ENCODE measurements around the gene EIF1AD. TPM values are rescaled to one million over a fixed set of nuclear protein-coding genes. Genes with fewer than 3 reads are reported as not detected.

Gene EIF1AD
- total RNA-seq, 1 experiment from 2014 or later = 77.0 TPM

- ChIA-PET CTCF (no interaction called here), POLR2A (ENCODE audit: unreplicated experiment) (no interaction called here)
- no peak overlapping the region for H3K4me2 ChIP-seq (ENCODE audit: low read length)
- no peaks in the 10 kb centered on the region for H3K9me3 ChIP-seq (ENCODE audit: low read length)
- H3K27ac ChIP-seq (ENCODE audit: low read length) = no peak overlapping the region
- no peak for ATAC-seq
- H3K79me2 ChIP-seq (ENCODE audit: low read length) = no peaks in the 10 kb centered on the region
- H3K36me3 ChIP-seq (ENCODE audit: low read depth, low read length) = no peaks in the 10 kb centered on the region
- H3K9me2 ChIP-seq (replicated peaks; ENCODE audit: low read length) = no peaks in the 10 kb centered on the region
- no peaks in the 10 kb centered on the region for H4K20me1 ChIP-seq (ENCODE audit: low read length)
- H3F3A ChIP-seq (ENCODE audit: low read length, unreplicated experiment) = no peaks in the 10 kb centered on the region
- H3K27me3 ChIP-seq (ENCODE audit: low read length) = no peaks in the 10 kb centered on the region
- no peak overlapping the region for H3K4me3 ChIP-seq (ENCODE audit: low read length)
- no peak overlapping the region for H2AFZ ChIP-seq (ENCODE audit: low read length)
- intact Hi-C loops (cut with micrococcal nuclease) = no loop called here
- DNase-seq = no peak
- TF ChIP-seq EZH2phosphoT487 (IDR thresholded peaks at IDR 0.05; ENCODE audit: borderline replicate concordance, low read length) (no peak), CTCF (conservative IDR thresholded peaks at IDR 0.05; ENCODE audit: low read depth, low read length) (no peak), EZH2 (IDR thresholded peaks at IDR 0.05; ENCODE audit: low read length, unreplicated experiment) (no peak)
- BruUV-seq (replicated peaks) = no TSS peak
- no peak overlapping the region for H3K9ac ChIP-seq (ENCODE audit: low read length)
- H3K4me1 ChIP-seq (ENCODE audit: insufficient read depth, low read length) = no peaks in the 10 kb centered on the region
These were observed 54.3 kb downstream of the EIF1AD start for GRCh38 chr11:65947603-65948125.

GRCh38 chr11:65947133-65947532 is 54.8 kb downstream of the EIF1AD start:
- no peak for ATAC-seq
- H3K9me3 ChIP-seq (ENCODE audit: low read length) = no peaks in the 10 kb centered on the region
- no peak overlapping the region for H3K4me2 ChIP-seq (ENCODE audit: low read length)
- intact Hi-C loops (cut with micrococcal nuclease) = no loop called here
- H3K9ac ChIP-seq (ENCODE audit: low read length) = no peak overlapping the region
- no peak overlapping the region for H2AFZ ChIP-seq (ENCODE audit: low read length)
- no peak overlapping the region for H3K4me3 ChIP-seq (ENCODE audit: low read length)
- no peaks in the 10 kb centered on the region for H3F3A ChIP-seq (ENCODE audit: low read length, unreplicated experiment)
- H3K79me2 ChIP-seq (ENCODE audit: low read length) = no peaks in the 10 kb centered on the region
- H3K27ac ChIP-seq (ENCODE audit: low read length) = no peak overlapping the region
- H3K4me1 ChIP-seq (ENCODE audit: insufficient read depth, low read length) = no peaks in the 10 kb centered on the region
- DNase-seq = no peak
- no peaks in the 10 kb centered on the region for H3K36me3 ChIP-seq (ENCODE audit: low read depth, low read length)
- H3K9me2 ChIP-seq (replicated peaks; ENCODE audit: low read length) = no peaks in the 10 kb centered on the region
- H3K27me3 ChIP-seq (ENCODE audit: low read length) = no peaks in the 10 kb centered on the region
- POLR2A ChIA-PET (ENCODE audit: unreplicated experiment) = no interaction called here
- BruUV-seq (replicated peaks) = no TSS peak
- no peaks in the 10 kb centered on the region for H4K20me1 ChIP-seq (ENCODE audit: low read length)
- TF ChIP-seq EZH2 (IDR thresholded peaks at IDR 0.05; ENCODE audit: low read length, unreplicated experiment) (no peak), EZH2phosphoT487 (IDR thresholded peaks at IDR 0.05; ENCODE audit: borderline replicate concordance, low read length) (no peak), CTCF (conservative IDR thresholded peaks at IDR 0.05; ENCODE audit: low read depth, low read length) (no peak)
- CTCF ChIA-PET = no interaction called here

- BruUV-seq (replicated peaks) = no TSS peak
- Histone ChIP-seq H4K20me1 (ENCODE audit: low read length) (no peaks in the 10 kb centered on the region), H3K9me3 (ENCODE audit: low read length) (no peaks in the 10 kb centered on the region), H3K27me3 (ENCODE audit: low read length) (no peaks in the 10 kb centered on the region), H3K4me3 (ENCODE audit: low read length) (no peak overlapping the region), H3K36me3 (ENCODE audit: low read depth, low read length) (no peaks in the 10 kb centered on the region), H3K4me2 (ENCODE audit: low read length) (no peak overlapping the region), H3K79me2 (ENCODE audit: low read length) (no peaks in the 10 kb centered on the region), H3K4me1 (ENCODE audit: insufficient read depth, low read length) (peaks cover 2% of the 10 kb centered on the region; the same call in 1 of the 2 replicates), H2AFZ (ENCODE audit: low read length) (no peak overlapping the region), H3K9ac (ENCODE audit: low read length) (no peak overlapping the region), H3K9me2 (replicated peaks; ENCODE audit: low read length) (no peaks in the 10 kb centered on the region), H3K27ac (ENCODE audit: low read length) (no peak overlapping the region), H3F3A (ENCODE audit: low read length, unreplicated experiment) (no peaks in the 10 kb centered on the region)
- TF ChIP-seq CTCF (conservative IDR thresholded peaks at IDR 0.05; ENCODE audit: low read depth, low read length) = no peak
- TF ChIP-seq EZH2 (IDR thresholded peaks at IDR 0.05; ENCODE audit: low read length, unreplicated experiment) = no peak
- intact Hi-C loops (cut with micrococcal nuclease) = no loop called here
- ChIA-PET CTCF (no interaction called here), POLR2A (ENCODE audit: unreplicated experiment) (no interaction called here)
- DNase-seq (no peak), ATAC-seq (no peak)
These were observed 55.3 kb downstream of the EIF1AD start for GRCh38 chr11:65946655-65947054.

Other genes starting within 250 kb of the EIF1AD start
- 24.2 and 31.4 TPM in 2 replicates for gene AP5B1, start 221.2 kb downstream of the EIF1AD start, total RNA-seq (2014; rRNA removed)
- 17.1 and 18.1 TPM in 2 replicates for gene OVOL1, start 215.1 kb downstream of the EIF1AD start, total RNA-seq (2014; rRNA removed)
- gene SNX32, start 168.2 kb downstream of the EIF1AD start, total RNA-seq (2014; rRNA removed) = not detected in 2 replicates
- gene CFL1, start 144.0 kb downstream of the EIF1AD start, total RNA-seq (2014; rRNA removed) = 2,710 and 3,139 TPM in 2 replicates
- gene MUS81, start 141.7 kb downstream of the EIF1AD start, total RNA-seq (2014; rRNA removed) = 82.0 and 94.6 TPM in 2 replicates
- gene EFEMP2, start 129.4 kb downstream of the EIF1AD start, total RNA-seq (2014; rRNA removed) = 2.6 and 4.5 TPM in 2 replicates
- 0.11 TPM in 1 of 2 replicates, not detected in the other for gene CTSW, start 122.3 kb downstream of the EIF1AD start, total RNA-seq (2014; rRNA removed)
- 221 TPM in 2 replicates for gene FIBP, start 113.7 kb downstream of the EIF1AD start, total RNA-seq (2014; rRNA removed)
- gene CCDC85B, start 111.5 kb downstream of the EIF1AD start, total RNA-seq (2014; rRNA removed) = 207 and 280 TPM in 2 replicates
- 656 and 851 TPM in 2 replicates for gene FOSL1, start 101.8 kb downstream of the EIF1AD start, total RNA-seq (2014; rRNA removed)
- gene C11orf68, start 83.1 kb downstream of the EIF1AD start, total RNA-seq (2014; rRNA removed) = 61.3 and 82.0 TPM in 2 replicates
- gene DRAP1, start 82.7 kb downstream of the EIF1AD start, total RNA-seq (2014; rRNA removed) = 944 and 1,531 TPM in 2 replicates
- not detected in 2 replicates for gene TSGA10IP, start 56.7 kb downstream of the EIF1AD start, total RNA-seq (2014; rRNA removed)
- 240 and 267 TPM in 2 replicates for gene SART1, start 40.4 kb downstream of the EIF1AD start, total RNA-seq (2014; rRNA removed)
- 124 and 131 TPM in 2 replicates for gene BANF1, start 346 bp upstream of the EIF1AD start, total RNA-seq (2014; rRNA removed)
- gene CST6, start 9.9 kb upstream of the EIF1AD start, total RNA-seq (2014; rRNA removed) = 74.5 and 84.2 TPM in 2 replicates
- gene CATSPER1, start 24.3 kb upstream of the EIF1AD start, total RNA-seq (2014; rRNA removed) = 0.17 and 1.1 TPM in 2 replicates
- gene GAL3ST3, start 47.0 kb upstream of the EIF1AD start, total RNA-seq (2014; rRNA removed) = not detected in 2 replicates
- gene SF3B2, start 50.2 kb upstream of the EIF1AD start, total RNA-seq (2014; rRNA removed) = 241 and 318 TPM in 2 replicates
- 28.7 and 31.5 TPM in 2 replicates for gene PACS1, start 68.1 kb upstream of the EIF1AD start, total RNA-seq (2014; rRNA removed)